Endothelial cell of umbilical vein (primary cell): Measurements from ENCODE around the gene CPEB1. TPM values are rescaled to one million over a fixed set of nuclear protein-coding genes. Genes with fewer than 3 reads are reported as not detected.

ENCODE experiments used
- BruUV-seq: library from RNA; stranded (reverse); fragments of 400-500 nt; replicated peaks from 2 replicates; lab custom pipeline; 2021; lab: Mats Ljungman, UMichigan
- CTCF ChIA-PET: fragments of 300-600, 350-600 bp; sonication (Branson Sonifier 250); formaldehyde crosslinking; loops from one replicate; lab custom pipeline; 2021; ENCODE audit warnings: antibody characterized with exemption, inconsistent platforms; lab: Charles Lee
- POLR2A ChIA-PET: fragments of 300-600, 350-600 bp; sonication (Branson Sonifier 250); formaldehyde crosslinking; loops from one replicate; lab custom pipeline; 2021; ENCODE audit warnings: antibody characterized with exemption, inconsistent platforms; lab: Charles Lee
- DNase-seq: peaks from one replicate; pipeline ENCODE4 v3.0.0-alpha.2; 2011; ENCODE audit warnings: low read depth, low spot score
- FAIRE-seq: peaks from 2 replicates; lab custom pipeline; 2011; peaks lifted over from hg19 to GRCh38; lab: Jason Lieb, UNC
- H2AFZ ChIP-seq: 2 replicates; pipeline ENCODE4 v1.6.0; 2012; ENCODE audit warnings: low read depth, low read length, control low read depth, inconsistent platforms
- H3K27ac ChIP-seq: 2 replicates; pipeline ENCODE4 v1.5.1; 2011; ENCODE audit warnings: low read depth, mild to moderate bottlenecking, control low read depth, low read length, moderate library complexity; ENCODE audit not compliant: insufficient read depth
- H3K27me3 ChIP-seq, 2 experiments: 2 replicates each; pipeline versions ENCODE4 v1.6.0 to v1.6.1; 2011; ENCODE audit warnings: low read length in 2 of 2, mixed read lengths in 1 of 2; ENCODE audit not compliant: control insufficient read depth in 2 of 2, insufficient read depth in 2 of 2
- H3K36me3 ChIP-seq, 2 experiments: 2 replicates in 1 of 2; 3 replicates in 1 of 2; pipeline ENCODE4 v1.5.1; 2011; ENCODE audit warnings: low read length in 2 of 2, mild to moderate bottlenecking in 1 of 2, moderate library complexity in 1 of 2; ENCODE audit not compliant: control insufficient read depth in 2 of 2, insufficient read depth in 2 of 2; ENCODE audit errors: extremely low read depth in 1 of 2
- H3K4me1 ChIP-seq: 3 replicates; pipeline ENCODE4 v1.5.1; 2011; ENCODE audit warnings: mild to moderate bottlenecking, low read length; ENCODE audit not compliant: control insufficient read depth, insufficient read depth; ENCODE audit errors: extremely low read depth
- H3K4me2 ChIP-seq: 2 replicates; pipeline ENCODE4 v1.6.1; 2011; ENCODE audit warnings: low read length, control low read depth, mixed read lengths; ENCODE audit not compliant: insufficient read depth
- H3K4me3 ChIP-seq, 3 experiments: fragments of 200-600 bp in 1 of 3; sonication (generic), shearing (Covaris generic) in 1 of 3; replicated peaks in 1 of 3; 2 replicates each; pipeline ENCODE4 v1.5.1; 2011 to 2016; ENCODE audit warnings: control low read depth in 3 of 3, low read length in 3 of 3, mild to moderate bottlenecking in 2 of 3, inconsistent platforms in 1 of 3, low read depth in 1 of 3, moderate library complexity in 1 of 3; ENCODE audit not compliant: insufficient read depth in 1 of 3
- H3K79me2 ChIP-seq: 2 replicates; pipeline ENCODE4 v1.6.0; 2012; ENCODE audit warnings: low read length, inconsistent platforms; ENCODE audit not compliant: control insufficient read depth, insufficient read depth
- H3K9ac ChIP-seq: replicated peaks from 2 replicates; pipeline ENCODE3; 2011; ENCODE audit warnings: low read length, control low read depth; ENCODE audit not compliant: insufficient read depth; ENCODE audit errors: extremely low read depth
- H3K9me1 ChIP-seq: replicated peaks from 3 replicates; pipeline ENCODE4 v1.6.0; 2011; ENCODE audit warnings: mild to moderate bottlenecking, low read length; ENCODE audit not compliant: control insufficient read depth, insufficient read depth; ENCODE audit errors: extremely low read depth
- H3K9me3 ChIP-seq: replicated peaks from 2 replicates; pipeline ENCODE4 v1.5.1; 2012; ENCODE audit warnings: low read length, inconsistent platforms; ENCODE audit not compliant: control insufficient read depth, insufficient read depth
- H4K20me1 ChIP-seq: replicated peaks from 2 replicates; pipeline ENCODE3; 2011; ENCODE audit warnings: mild to moderate bottlenecking, low read length; ENCODE audit not compliant: control insufficient read depth, insufficient read depth; ENCODE audit errors: extremely low read depth
- FOS ChIP-seq: IDR thresholded peaks from 2 replicates; pipeline ENCODE4 v1.6.1; 2011; ENCODE audit warnings: mild to moderate bottlenecking, low read length, moderate library complexity, borderline replicate concordance; ENCODE audit not compliant: insufficient read depth
- GATA2 ChIP-seq: IDR thresholded peaks from 2 replicates; pipeline ENCODE4 v1.7.0; 2011; ENCODE audit warnings: low read depth, mild to moderate bottlenecking, moderate library complexity, mixed read lengths, low read length; ENCODE audit not compliant: insufficient read length, insufficient read depth
- JUN ChIP-seq: IDR thresholded peaks from 2 replicates; pipeline ENCODE4 v1.6.1; 2011; ENCODE audit warnings: borderline replicate concordance, low read depth; ENCODE audit not compliant: insufficient read length, insufficient read depth
- MAX ChIP-seq: IDR thresholded peaks from 2 replicates; pipeline ENCODE4 v1.6.1; 2011; ENCODE audit not compliant: insufficient read depth, insufficient read length
- POLR2A ChIP-seq: IDR thresholded peaks from 2 replicates; pipeline ENCODE4 v1.6.1; 2012; ENCODE audit warnings: low read depth, mild to moderate bottlenecking, control low read depth, low read length
- POLR2AphosphoS5 ChIP-seq: IDR thresholded peaks from 2 replicates; pipeline ENCODE4 v1.6.1; 2012; ENCODE audit warnings: low read depth, mild to moderate bottlenecking, control low read depth, low read length, moderate library complexity; ENCODE audit not compliant: insufficient read depth
- dilution Hi-C: fragments of 300-500 bp; cut with MboI; formaldehyde crosslinking; loops from one replicate; pipeline ENCODE4 v1.15.0; 2019; ENCODE audit warnings: low sequenced_read_pairs; ENCODE audit not compliant: extremely low pct_ligation_motif_present
- intact Hi-C: fragments of 100-400 bp; cut with micrococcal nuclease; formaldehyde crosslinking; loops from one replicate; pipeline ENCODE4 v1.10.0; 2022
- polyA plus RNA-seq, 4 experiments: library from polyadenylated mRNA; depleted of rRNA in 3 of 4; stranded (reverse) in 3 of 4; unstranded in 1 of 4; fragments of >200 nt; gene quantifications; 2 replicates each; pipeline versions ENCODE4 v1.2.1 to v1.2.3, GENCODE V29; 2011 to 2012; ENCODE audit warnings: missing spikeins in 1 of 4
- total RNA-seq: library from RNA; stranded (reverse); gene quantifications from 2 replicates; pipeline ENCODE4 v1.2.3, GENCODE V29; 2021

CPEB1 gene
- total and polyA plus RNA-seq, 2 donors (not counting 3 experiments of a cell fraction or from before 2014, with no cell fraction given), result not detected

GRCh38 chr15:82548700-82549099 lies 98.5 kb downstream of the CPEB1 start:
- FAIRE-seq, result no peak
- ChIA-PET CTCF (no interaction called here), POLR2A (no interaction called here)
- H3K27ac ChIP-seq, result no peak overlapping the region
- no peak overlapping the region for H3K9ac ChIP-seq
- no peak for TF ChIP-seq POLR2A
- no TSS peak for BruUV-seq
- intact Hi-C loops, result no loop called here
- no peak overlapping the region for H3K4me2 ChIP-seq
- H3K36me3 ChIP-seq, result no peaks in the 10 kb centered on the region
- DNase-seq, result no peak
- no peaks in the 10 kb centered on the region for H3K9me3 ChIP-seq
- no peaks in the 10 kb centered on the region for H3K9me1 ChIP-seq
- no peaks in the 10 kb centered on the region for H3K4me1 ChIP-seq
- dilution Hi-C loops, result no loop called here
- H2AFZ ChIP-seq, result no peak overlapping the region
- peaks cover 10 to 30% of the 10 kb centered on the region in 2 experiments for H3K27me3 ChIP-seq
- no peaks in the 10 kb centered on the region for H3K79me2 ChIP-seq
- no peaks in the 10 kb centered on the region for H4K20me1 ChIP-seq
- no peak overlapping the region for H3K4me3 ChIP-seq

GRCh38 chr15:82545478-82545877 lies 101.7 kb downstream of the CPEB1 start:
- no peak overlapping the region for H3K4me3 ChIP-seq
- H3K4me1 ChIP-seq, result peaks cover 5% of the 10 kb centered on the region
- H2AFZ ChIP-seq, result no peak overlapping the region
- no peak for DNase-seq
- no peak for FAIRE-seq
- peaks cover 5 to 19% of the 10 kb centered on the region in 2 experiments for H3K27me3 ChIP-seq
- no peak overlapping the region for H3K4me2 ChIP-seq
- no peak overlapping the region for H3K27ac ChIP-seq
- TF ChIP-seq JUN (no peak), FOS (no peak), POLR2A (no peak), MAX (no peak), GATA2 (no peak), POLR2AphosphoS5 (no peak)
- BruUV-seq, result no TSS peak
- intact Hi-C loops, result no loop called here
- H4K20me1 ChIP-seq, result no peaks in the 10 kb centered on the region
- dilution Hi-C loops, result no loop called here
- no peaks in the 10 kb centered on the region for H3K36me3 ChIP-seq
- H3K9me1 ChIP-seq, result no peaks in the 10 kb centered on the region
- H3K9me3 ChIP-seq, result no peaks in the 10 kb centered on the region
- ChIA-PET POLR2A (no interaction called here), CTCF (no interaction called here)
- no peak overlapping the region for H3K9ac ChIP-seq
- H3K79me2 ChIP-seq, result no peaks in the 10 kb centered on the region
